ENCODE results near the gene HOXA7.

HOXA7 gene

DNA sequence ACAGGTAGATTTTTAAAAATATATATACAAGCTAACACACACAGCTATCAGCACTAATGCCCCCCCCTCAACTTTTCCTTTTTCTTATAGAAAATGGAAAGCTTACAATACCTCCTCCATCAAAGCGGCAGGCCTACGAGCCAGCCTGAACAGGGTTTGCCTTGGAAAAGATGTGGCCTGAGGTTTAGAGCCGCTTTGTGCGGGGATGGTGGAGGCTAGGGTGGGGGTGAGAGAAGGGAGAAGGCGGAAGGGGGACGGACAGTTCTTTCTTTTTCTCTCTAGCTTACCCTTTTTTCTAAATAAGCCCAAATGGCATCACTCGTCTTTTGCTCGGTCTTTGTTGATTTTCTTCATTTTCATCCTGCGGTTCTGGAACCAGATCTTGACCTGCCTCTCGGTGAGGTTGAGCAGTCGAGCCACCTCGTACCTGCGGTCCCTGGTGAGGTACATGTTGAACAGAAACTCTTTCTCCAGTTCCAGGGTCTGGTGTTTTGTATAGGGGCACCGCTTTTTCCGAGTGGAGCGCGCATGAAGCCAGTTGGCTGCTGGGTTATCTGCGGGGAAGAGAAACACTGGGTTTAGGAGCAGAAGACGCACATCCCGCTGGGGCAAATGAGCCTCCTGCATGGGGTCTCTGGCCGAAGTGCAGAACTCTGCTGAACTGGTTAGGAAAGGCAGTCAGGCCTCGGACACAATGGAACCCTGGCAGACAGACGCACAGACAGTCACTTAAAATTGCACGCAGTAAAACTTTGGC is 7.0 kb upstream of the HOXA7 start:
- TF ChIP-seq, protein P1, sequence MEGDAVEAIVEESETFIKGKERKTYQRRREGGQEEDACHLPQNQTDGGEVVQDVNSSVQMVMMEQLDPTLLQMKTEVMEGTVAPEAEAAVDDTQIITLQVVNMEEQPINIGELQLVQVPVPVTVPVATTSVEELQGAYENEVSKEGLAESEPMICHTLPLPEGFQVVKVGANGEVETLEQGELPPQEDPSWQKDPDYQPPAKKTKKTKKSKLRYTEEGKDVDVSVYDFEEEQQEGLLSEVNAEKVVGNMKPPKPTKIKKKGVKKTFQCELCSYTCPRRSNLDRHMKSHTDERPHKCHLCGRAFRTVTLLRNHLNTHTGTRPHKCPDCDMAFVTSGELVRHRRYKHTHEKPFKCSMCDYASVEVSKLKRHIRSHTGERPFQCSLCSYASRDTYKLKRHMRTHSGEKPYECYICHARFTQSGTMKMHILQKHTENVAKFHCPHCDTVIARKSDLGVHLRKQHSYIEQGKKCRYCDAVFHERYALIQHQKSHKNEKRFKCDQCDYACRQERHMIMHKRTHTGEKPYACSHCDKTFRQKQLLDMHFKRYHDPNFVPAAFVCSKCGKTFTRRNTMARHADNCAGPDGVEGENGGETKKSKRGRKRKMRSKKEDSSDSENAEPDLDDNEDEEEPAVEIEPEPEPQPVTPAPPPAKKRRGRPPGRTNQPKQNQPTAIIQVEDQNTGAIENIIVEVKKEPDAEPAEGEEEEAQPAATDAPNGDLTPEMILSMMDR (IDR thresholded peaks at IDR 0.05) = no peak
- Histone ChIP-seq H3K4me3 (no peak overlapping the region), H3K27ac (no peak overlapping the region)
- no peak for DNase-seq (ENCODE audit: low spot score)

DNA sequence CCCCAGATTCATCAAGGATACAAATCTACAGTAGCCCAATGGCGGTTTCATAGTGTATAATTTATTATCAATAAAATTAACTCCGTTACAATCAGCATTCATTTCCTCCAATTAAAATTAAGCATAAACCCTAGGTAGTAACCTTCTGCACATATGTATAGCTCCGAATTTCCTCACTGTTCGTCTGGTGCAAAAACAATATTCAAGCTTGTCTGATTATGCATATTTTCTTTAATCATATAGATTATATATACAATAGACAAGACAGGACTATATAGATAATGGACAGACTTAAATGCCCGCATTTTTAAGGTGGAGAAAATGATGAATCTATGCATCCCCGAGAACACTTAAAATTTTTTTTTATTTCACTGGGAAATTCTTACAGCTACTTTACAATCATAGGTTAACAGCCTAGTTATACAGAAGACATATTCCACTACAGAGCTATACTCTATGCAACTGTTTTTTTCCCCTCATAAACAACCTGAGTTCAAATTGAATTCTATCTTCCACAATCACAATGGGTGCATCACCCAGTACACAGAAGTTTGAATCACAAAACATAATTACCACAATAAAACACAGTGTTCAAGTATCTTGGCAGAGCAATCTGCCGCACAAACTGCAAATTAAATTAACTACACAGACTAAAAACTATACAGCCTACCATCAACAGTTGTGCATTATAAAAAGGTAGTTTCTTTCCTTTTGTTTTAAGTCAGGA is 6.2 kb upstream of the HOXA7 start:
- no peak for DNase-seq (ENCODE audit: low spot score)
- H3K4me3 ChIP-seq = no peak overlapping the region
- TF ChIP-seq, protein P1 (IDR thresholded peaks at IDR 0.05) = no peak
- H3K27ac ChIP-seq = no peak overlapping the region

DNA sequence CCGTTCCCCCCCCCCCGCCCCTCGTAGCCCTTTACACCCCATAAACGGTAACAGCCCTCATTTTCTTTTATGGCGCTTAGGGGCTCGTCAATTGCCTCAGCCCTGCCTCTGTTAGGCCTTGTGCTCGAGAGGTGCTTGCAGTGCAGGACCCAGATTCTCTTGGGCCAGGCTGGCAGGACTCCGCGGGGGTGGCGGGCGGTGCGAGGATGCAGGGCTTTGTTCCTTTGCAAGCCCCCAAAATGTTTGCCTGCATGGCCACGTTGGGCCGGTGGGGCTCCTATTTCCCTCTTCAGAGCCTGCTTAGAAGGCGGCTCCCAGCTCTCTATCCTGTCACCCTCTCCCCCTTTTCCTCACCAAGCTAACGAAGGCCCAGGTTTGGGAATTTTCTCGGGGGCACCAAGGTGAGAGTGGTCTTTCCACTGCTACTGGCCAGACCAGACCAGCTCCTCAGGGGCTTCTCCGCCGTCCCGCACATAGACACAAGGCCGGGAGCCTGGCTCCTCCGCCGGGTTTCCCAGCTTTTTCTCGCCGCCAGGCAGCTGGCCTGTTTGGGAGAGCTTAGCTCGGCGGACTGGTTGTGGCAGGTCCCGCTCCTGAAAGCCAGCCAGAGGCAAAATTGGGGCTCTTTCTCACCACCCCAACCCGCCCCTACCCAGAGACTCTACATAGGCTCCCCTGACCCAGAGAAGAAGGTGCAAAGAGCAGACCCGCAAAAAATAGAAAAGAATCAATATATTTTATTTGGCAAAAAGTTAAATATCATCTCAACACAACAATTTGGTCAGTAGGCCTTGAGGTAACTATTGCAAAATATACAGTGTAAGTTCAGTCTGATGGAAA is 5.5 kb upstream of the HOXA7 start:
- DNase-seq (ENCODE audit: low spot score) = no peak
- peak overlapping the region; percentile 68 for H3K4me3 ChIP-seq
- TF ChIP-seq, protein P1 (IDR thresholded peaks at IDR 0.05) = no peak
- H3K27ac ChIP-seq = no peak overlapping the region

DNA sequence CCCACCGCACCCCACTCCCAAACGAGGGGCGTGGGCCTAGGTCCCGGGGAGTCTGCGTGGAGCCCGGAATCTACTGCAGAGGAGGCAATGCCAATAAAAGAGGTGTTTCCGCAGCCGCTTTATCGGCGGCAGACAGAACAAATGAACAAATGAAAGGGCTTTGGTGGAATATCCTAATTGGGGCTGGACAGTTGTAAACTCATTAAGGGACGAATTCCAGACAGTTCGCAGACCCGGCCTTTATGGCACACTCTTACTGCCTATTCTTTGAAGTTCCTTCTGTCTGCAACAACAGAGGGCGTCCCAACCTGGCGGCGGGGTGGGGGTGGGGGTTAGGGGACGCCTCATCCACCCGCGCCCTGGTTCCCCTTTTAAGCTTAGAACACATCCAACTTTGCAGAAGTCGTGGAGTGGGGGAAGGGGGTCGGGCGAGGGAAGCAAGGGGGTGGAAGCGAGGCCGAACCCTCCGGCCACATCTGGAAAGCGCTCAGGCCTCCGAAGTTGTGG is 4.8 kb upstream of the HOXA7 start:
- no peak for DNase-seq (ENCODE audit: low spot score)
- H3K4me3 ChIP-seq = peak overlapping the region; percentile 68
- TF ChIP-seq, protein P1 (IDR thresholded peaks at IDR 0.05) = peak; percentile 8
- no peak overlapping the region for H3K27ac ChIP-seq

DNA sequence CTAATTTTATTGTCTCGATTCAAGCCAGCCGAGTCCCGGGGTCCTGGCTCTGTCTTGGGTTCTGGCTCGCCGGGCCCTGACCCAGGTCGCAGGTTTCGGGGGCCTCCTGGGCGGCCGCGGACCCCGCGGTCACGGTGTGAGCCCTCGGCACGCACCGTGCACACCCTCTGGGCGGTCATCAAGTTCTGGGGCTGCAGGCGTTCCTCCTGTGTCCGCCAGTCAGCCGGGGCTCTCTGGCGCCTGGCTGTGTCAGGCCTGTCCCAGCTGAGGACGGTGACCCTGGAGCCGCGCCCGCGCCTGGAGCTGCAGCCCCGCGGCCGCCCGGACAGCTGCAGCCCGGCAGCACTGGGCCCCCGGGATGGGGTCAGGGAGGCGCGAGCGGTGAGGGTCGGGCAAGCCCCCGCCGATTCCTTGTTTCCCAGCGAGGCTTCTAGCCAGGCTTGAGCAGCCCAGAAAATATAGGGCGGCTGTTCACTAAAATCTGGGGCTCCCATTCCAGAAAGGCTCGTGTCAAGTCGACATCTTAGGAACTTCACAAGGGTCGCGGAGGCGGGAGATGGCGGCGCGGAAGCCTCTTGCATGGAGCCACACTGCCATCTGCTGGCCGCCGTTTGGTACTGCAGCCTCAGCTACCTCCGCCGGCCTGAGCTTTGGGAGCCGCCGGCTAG is 4.2 kb upstream of the HOXA7 start:
- peak; percentile 85 for DNase-seq (ENCODE audit: low spot score)
- Histone ChIP-seq H3K27ac (no peak overlapping the region), H3K4me3 (peak overlapping the region; percentile 68)
- TF ChIP-seq, protein P1 (IDR thresholded peaks at IDR 0.05) = peak; percentile 98

DNA sequence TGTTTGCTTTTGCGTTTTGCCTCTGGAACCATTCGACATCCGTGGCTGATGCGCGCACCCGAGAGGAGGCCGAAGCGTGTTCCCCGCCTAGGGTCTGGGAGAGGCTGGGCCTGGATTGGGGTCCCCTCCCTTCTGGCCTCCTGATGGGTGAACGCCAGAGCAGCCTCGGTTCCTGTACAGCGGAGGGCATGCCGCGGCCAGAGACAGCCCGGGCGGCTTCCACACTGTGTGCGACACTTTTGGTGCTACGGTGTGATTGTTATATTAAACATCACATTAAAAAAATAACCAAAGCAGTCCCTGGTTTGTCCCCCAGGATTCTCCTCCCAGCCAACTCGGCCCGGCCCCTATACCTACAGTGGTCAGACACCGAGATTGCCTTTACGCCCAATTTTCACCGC is 3.7 kb upstream of the HOXA7 start:
- TF ChIP-seq, protein P1 (IDR thresholded peaks at IDR 0.05) = no peak
- no peak overlapping the region for H3K27ac ChIP-seq
- H3K4me3 ChIP-seq = peak overlapping the region; percentile 68
- DNase-seq (ENCODE audit: low spot score) = no peak

Measured in coronary artery (tissue), 2 donors.